DMS79 treated with DMSO at 0.1 percent for 48 hours (cell line): ENCODE data around the gene ADSL.
A peak's percentile ranks its signal among the peaks of the same experiment; 100 is the strongest.

Source experiments
- DNase-seq: peaks from one replicate; lab custom pipeline; 2025; lab: John Stamatoyannopoulos, UW

The ADSL gene

GRCh38 chr22:40328546-40329456 lies 17.5 kb upstream of the ADSL start:
- DNase-seq: no peak

GRCh38 chr22:40329466-40329865 lies 16.8 kb upstream of the ADSL start:
- no peak for DNase-seq

GRCh38 chr22:40330086-40330485 lies 16.2 kb upstream of the ADSL start:
- no peak for DNase-seq

GRCh38 chr22:40330615-40331014 lies 15.7 kb upstream of the ADSL start:
- DNase-seq: no peak

- no peak for DNase-seq
Observed at GRCh38 chr22:40331706-40332105, 14.6 kb upstream of the ADSL start.

- DNase-seq: no peak
Observed at GRCh38 chr22:40332319-40332781, 13.9 kb upstream of the ADSL start.

GRCh38 chr22:40334060-40334459 lies 12.2 kb upstream of the ADSL start:
- no peak for DNase-seq

- no peak for DNase-seq
Observed at GRCh38 chr22:40334899-40335298, 11.4 kb upstream of the ADSL start.

GRCh38 chr22:40335358-40335757 lies 10.9 kb upstream of the ADSL start:
- DNase-seq: no peak

- DNase-seq: no peak
Observed at GRCh38 chr22:40340044-40340443, 6.3 kb upstream of the ADSL start.

- DNase-seq: no peak
Observed at GRCh38 chr22:40341604-40342003, 4.7 kb upstream of the ADSL start.

GRCh38 chr22:40342521-40342920 lies 3.8 kb upstream of the ADSL start:
- no peak for DNase-seq

GRCh38 chr22:40345271-40345670 lies 1.0 kb upstream of the ADSL start:
- DNase-seq: no peak

- DNase-seq: peak; percentile 21
Observed at GRCh38 chr22:40345815-40346184, 500 bp upstream of the ADSL start.

GRCh38 chr22:40347300-40347699 lies 1.0 kb downstream of the ADSL start:
- no peak for DNase-seq

GRCh38 chr22:40348025-40348658 lies 1.8 kb downstream of the ADSL start:
- DNase-seq: peak; percentile 2

GRCh38 chr22:40352763-40353162 lies 6.5 kb downstream of the ADSL start:
- no peak for DNase-seq

- DNase-seq: no peak
Observed at GRCh38 chr22:40361100-40361499, 14.8 kb downstream of the ADSL start.

- no peak for DNase-seq
Observed at GRCh38 chr22:40363059-40363458, 16.8 kb downstream of the ADSL start.

GRCh38 chr22:40364431-40364830 lies 18.1 kb downstream of the ADSL start:
- no peak for DNase-seq

GRCh38 chr22:40366068-40366467 lies 19.8 kb downstream of the ADSL start:
- no peak for DNase-seq

GRCh38 chr22:40367342-40367741 lies 21.0 kb downstream of the ADSL start:
- DNase-seq: no peak

GRCh38 chr22:40368016-40368415 lies 21.7 kb downstream of the ADSL start:
- DNase-seq: no peak
